HepG2 (cell line): ENCODE results near the gene SIM1. TPM values are rescaled to one million over a fixed set of nuclear protein-coding genes. Genes with fewer than 3 reads are reported as not detected.

ENCODE experiments used
- ATAC-seq: fragments of 200-7000 bp; cut with Tn5 transposase; 3 replicates; pipeline ENCODE4 v1.9.1; 2020; ENCODE audit warnings: mild to moderate bottlenecking, moderate library complexity
- BruUV-seq: library from RNA; stranded (reverse); fragments of 400-500 nt; replicated peaks from 2 replicates; lab custom pipeline; 2021; lab: Mats Ljungman, UMichigan
- CTCF ChIA-PET: fragments of 300-600 bp; formaldehyde crosslinking; extraction: SDS; loops from one replicate; lab custom pipeline; 2021; ENCODE audit warnings: low total read pairs, inconsistent platforms, low intra/inter-chr PET ratio; lab: Yijun Ruan, JAX
- POLR2A ChIA-PET: fragments of 350-600 bp; sonication (Branson Sonifier 250); formaldehyde crosslinking; loops from one replicate; lab custom pipeline; 2020; ENCODE audit warnings: antibody characterized with exemption, inconsistent platforms; lab: Yijun Ruan, JAX
- DNase-seq: peaks from one replicate; pipeline ENCODE4 v3.0.0-alpha.2; 2015; ENCODE audit warnings: low spot score
- FAIRE-seq: peaks from 3 replicates; lab custom pipeline; 2011; peaks lifted over from hg19 to GRCh38; lab: Jason Lieb, UNC
- H2AFZ ChIP-seq: one replicate; pipeline ENCODE4 v1.6.1; 2011; ENCODE audit warnings: low read length, inconsistent platforms
- H3K27ac ChIP-seq: fragments of 300-600 bp; 3 replicates; pipeline ENCODE4 v1.8.0; 2011; ENCODE audit warnings: mixed run types, mild to moderate bottlenecking, mixed read lengths, low read length, inconsistent platforms; ENCODE audit not compliant: insufficient read depth; ENCODE audit errors: extremely low read length
- H3K27me3 ChIP-seq, 2 experiments: fragments of 200-600 bp in 1 of 2; 2 replicates in 1 of 2; 3 replicates in 1 of 2; pipeline versions ENCODE4 v1.6.0 to v1.8.0; 2011; ENCODE audit warnings: low read length in 2 of 2, mild to moderate bottlenecking in 2 of 2, moderate library complexity in 2 of 2, inconsistent platforms in 1 of 2; ENCODE audit not compliant: insufficient read depth in 2 of 2, control insufficient read depth in 1 of 2
- H3K36me3 ChIP-seq, 2 experiments: fragments of 200-600 bp in 1 of 2; replicated peaks in 1 of 2; 2 replicates in 1 of 2; 3 replicates in 1 of 2; pipeline versions ENCODE4 v1.5.1 to v1.8.0; 2011; ENCODE audit warnings: low read length in 2 of 2, inconsistent platforms in 1 of 2; ENCODE audit not compliant: insufficient read depth in 2 of 2, control insufficient read depth in 1 of 2
- H3K4me1 ChIP-seq: 2 replicates; pipeline ENCODE4 v1.5.1; 2012; ENCODE audit warnings: low read length, inconsistent platforms; ENCODE audit not compliant: insufficient read depth
- H3K4me2 ChIP-seq: 2 replicates; pipeline ENCODE4 v1.6.0; 2011; ENCODE audit warnings: low read depth, low read length, inconsistent platforms
- H3K4me3 ChIP-seq, 3 experiments: fragments of 200-600 bp in 1 of 3; sonication (generic), shearing (Covaris generic) in 1 of 3; replicated peaks in 1 of 3; 2 replicates each; pipeline ENCODE4 v1.5.1; 2011 to 2016; ENCODE audit warnings: low read length in 3 of 3, inconsistent platforms in 2 of 3, low read depth in 2 of 3, mild to moderate bottlenecking in 2 of 3, control low read depth in 1 of 3, mixed read lengths in 1 of 3; ENCODE audit not compliant: insufficient read depth in 1 of 3
- H3K79me2 ChIP-seq: one replicate; pipeline ENCODE4 v1.6.1; 2011; ENCODE audit warnings: low read length, inconsistent platforms; ENCODE audit not compliant: insufficient read depth
- H3K9ac ChIP-seq: 2 replicates; pipeline ENCODE4 v1.6.0; 2011; ENCODE audit warnings: mild to moderate bottlenecking, low read depth, low read length, inconsistent platforms; ENCODE audit not compliant: insufficient read depth
- H3K9me3 ChIP-seq: 2 replicates; pipeline ENCODE4 v1.5.1; 2012; ENCODE audit warnings: mild to moderate bottlenecking, low read length
- H4K20me1 ChIP-seq: 2 replicates; pipeline ENCODE4 v1.6.0; 2011; ENCODE audit warnings: inconsistent platforms, mild to moderate bottlenecking, low read length, moderate library complexity; ENCODE audit not compliant: insufficient read depth
- ARHGAP35 ChIP-seq: sonication (generic); formaldehyde crosslinking; IDR thresholded peaks from 2 replicates; pipeline ENCODE4 v1.9.0; 2022; ENCODE audit warnings: mild to moderate bottlenecking, inconsistent platforms, moderate library complexity, missing genetic modification reagents, borderline replicate concordance
- ATAD3A ChIP-seq: sonication (generic); formaldehyde crosslinking; IDR thresholded peaks from 2 replicates; pipeline ENCODE4 v1.4.0; 2020; ENCODE audit warnings: missing genetic modification reagents
- BCL6 ChIP-seq: IDR thresholded peaks from 2 replicates; pipeline ENCODE4 v1.6.1; 2016; ENCODE audit warnings: missing genetic modification reagents, missing compliant biosample characterization
- FLYWCH1 ChIP-seq: sonication (generic); formaldehyde crosslinking; IDR thresholded peaks from 2 replicates; pipeline ENCODE4 v1.8.1; 2023; ENCODE audit warnings: mild to moderate bottlenecking, missing genetic modification reagents
- FOXM1 ChIP-seq: sonication (generic); formaldehyde crosslinking; IDR thresholded peaks from 2 replicates; pipeline ENCODE4 v1.5.0; 2020; ENCODE audit warnings: missing genetic modification reagents
- FUBP1 ChIP-seq: sonication (generic); formaldehyde crosslinking; IDR thresholded peaks from 2 replicates; pipeline ENCODE4 v1.5.1; 2020; ENCODE audit warnings: missing genetic modification reagents, mild to moderate bottlenecking, borderline replicate concordance
- KDM5A ChIP-seq: fragments of 200-600 bp; sonication (generic); IDR thresholded peaks from 2 replicates; pipeline ENCODE4 v1.7.0; 2018; ENCODE audit warnings: antibody characterized with exemption, mild to moderate bottlenecking, low read length, borderline replicate concordance
- MEIS2 ChIP-seq: sonication (generic); formaldehyde crosslinking; IDR thresholded peaks from 2 replicates; pipeline ENCODE4 v1.9.0; 2021; ENCODE audit warnings: mild to moderate bottlenecking, missing genetic modification reagents
- NFRKB ChIP-seq: fragments of 450-650 bp; IDR thresholded peaks from 2 replicates; pipeline ENCODE4 v1.6.1; 2017
- PHF5A ChIP-seq: IDR thresholded peaks from one replicate; pipeline ENCODE4 v1.6.1; 2018; ENCODE audit warnings: low read depth, missing genetic modification reagents; ENCODE audit not compliant: unreplicated experiment
- SRF ChIP-seq: IDR thresholded peaks from 2 replicates; pipeline ENCODE4 v1.6.1; 2011; ENCODE audit warnings: mild to moderate bottlenecking, low read depth, low read length, moderate library complexity
- ZFP36L2 ChIP-seq: sonication (generic); formaldehyde crosslinking; IDR thresholded peaks from 2 replicates; pipeline ENCODE4 v1.4.0; 2020; ENCODE audit warnings: missing genetic modification reagents
- ZNF264 ChIP-seq: sonication (generic); formaldehyde crosslinking; IDR thresholded peaks from 2 replicates; pipeline ENCODE4 v1.4.0; 2020; ENCODE audit warnings: missing genetic modification reagents
- ZNF34 ChIP-seq: sonication (generic); formaldehyde crosslinking; IDR thresholded peaks from 2 replicates; pipeline ENCODE4 v1.4.0; 2020; ENCODE audit warnings: mild to moderate bottlenecking, missing genetic modification reagents, borderline replicate concordance
- ZNF432 ChIP-seq: sonication (generic); formaldehyde crosslinking; IDR thresholded peaks from 2 replicates; pipeline ENCODE4 v1.5.0; 2020; ENCODE audit warnings: missing genetic modification reagents, mild to moderate bottlenecking, borderline replicate concordance
- ZNF574 ChIP-seq: sonication (generic); formaldehyde crosslinking; IDR thresholded peaks from 2 replicates; pipeline ENCODE4 v1.4.0; 2020; ENCODE audit warnings: missing genetic modification reagents
- ZNF619 ChIP-seq: sonication (generic); formaldehyde crosslinking; IDR thresholded peaks from 2 replicates; pipeline ENCODE4 v1.4.0; 2020; ENCODE audit warnings: mild to moderate bottlenecking, missing genetic modification reagents
- ZNF720 ChIP-seq: sonication (generic); formaldehyde crosslinking; IDR thresholded peaks from 2 replicates; pipeline ENCODE4 v1.4.0; 2020; ENCODE audit warnings: missing genetic modification reagents
- ZNF883 ChIP-seq: sonication (generic); formaldehyde crosslinking; IDR thresholded peaks from 2 replicates; pipeline ENCODE4 v1.5.1; 2020; ENCODE audit warnings: mild to moderate bottlenecking, missing genetic modification reagents; ENCODE audit errors: not compliant biosample characterization
- ZSCAN31 ChIP-seq: sonication (generic); formaldehyde crosslinking; IDR thresholded peaks from 2 replicates; pipeline ENCODE4 v1.5.0; 2020; ENCODE audit warnings: low read depth, mild to moderate bottlenecking, missing genetic modification reagents
- WGBS: methylation state at CpG from one replicate; pipeline ENCODE4 v1.1.6; 2017; ENCODE audit warnings: low lambda C conversion rate; 5-methylcytosine and 5-hydroxymethylcytosine counted together
- in situ Hi-C: cut with HindIII; loops from 2 replicates; pipeline ENCODE4 v1.10.0; 2017; ENCODE audit warnings: low pct_unique_long_range_greater_than_20kb; ENCODE audit not compliant: extremely low pct_ligation_motif_present
- intact Hi-C: fragments of 100-400 bp; cut with micrococcal nuclease; formaldehyde crosslinking; loops from one replicate; pipeline ENCODE4 v1.10.0; 2022; ENCODE audit not compliant: unreplicated experiment
- polyA plus RNA-seq, 8 experiments: library from polyadenylated mRNA; depleted of rRNA in 3 of 8; stranded (reverse) in 7 of 8; unstranded in 1 of 8; fragments of >200 nt; fragmentation: Illumina TruSeq in 4 of 8; extraction: Trizol in 4 of 8; gene quantifications; 2 replicates each; pipeline versions ENCODE4 v1.2.1 to v1.2.3, GENCODE V29; 2011 to 2016; ENCODE audit warnings: low read depth in 4 of 8, missing spikeins in 1 of 8, mixed read lengths in 1 of 8; ENCODE audit not compliant: insufficient read depth in 1 of 8
- total RNA-seq, 5 experiments: library from RNA; depleted of rRNA; stranded (reverse); fragments of >200 nt; fragmentation: Illumina TruSeq; extraction: Trizol; gene quantifications; 2 replicates each; pipeline ENCODE4 v1.2.3, GENCODE V29; 2016; ENCODE audit warnings: low read depth in 1 of 5

Gene SIM1
- total and polyA plus RNA-seq, 2 of the 13 experiments (the other 11 are each of a cell fraction or from before 2014, with no cell fraction given) = not detected

- TF ChIP-seq MEIS2 (CRISPR knock-in tag) (no peak), ZNF574 (no peak), KDM5A (no peak), FUBP1 (CRISPR knock-in tag) (no peak), ZNF34 (no peak)
Observed at GRCh38 chr6:100470422-100471120, 5.8 kb upstream of the SIM1 start (continued).

GRCh38 chr6:100469101-100469859 is 4.6 kb upstream of the SIM1 start:
- FAIRE-seq = no peak
- POLR2A ChIA-PET = no interaction called here
- no peak for ATAC-seq
- no peaks in the 10 kb centered on the region for H3K79me2 ChIP-seq
- H4K20me1 ChIP-seq = no peaks in the 10 kb centered on the region
- DNase-seq = no peak
- no peak overlapping the region for H3K4me3 ChIP-seq
- no peaks in the 10 kb centered on the region for H3K36me3 ChIP-seq
- intact Hi-C loops = no loop called here
- no peak overlapping the region for H3K4me2 ChIP-seq
- peaks cover 14% of the 10 kb centered on the region; the same call in 1 of the 2 replicates for H3K4me1 ChIP-seq
- peaks cover 6 to 31% of the 10 kb centered on the region in 2 experiments; a peak in 4 of 5 replicates for H3K27me3 ChIP-seq
- WGBS = 66% methylated on average over 30 of the region's 44 CpGs
- CTCF ChIA-PET = no interaction called here
- in situ Hi-C loops = no loop called here
- H2AFZ ChIP-seq = no peak overlapping the region
- BruUV-seq = no TSS peak
- no peak overlapping the region for H3K27ac ChIP-seq
- H3K9me3 ChIP-seq = no peaks in the 10 kb centered on the region
- H3K9ac ChIP-seq = no peak overlapping the region
- TF ChIP-seq ZNF619 (CRISPR knock-in tag) (no peak), ZFP36L2 (CRISPR knock-in tag) (no peak), NFRKB (no peak), FOXM1 (CRISPR knock-in tag) (no peak), BCL6 (CRISPR knock-in tag) (no peak), ZNF432 (CRISPR knock-in tag) (no peak), ARHGAP35 (CRISPR knock-in tag) (no peak), ZNF264 (CRISPR knock-in tag) (no peak), FLYWCH1 (CRISPR knock-in tag) (no peak), PHF5A (CRISPR knock-in tag) (no peak), ATAD3A (CRISPR knock-in tag) (no peak), SRF (no peak), ZNF883 (CRISPR knock-in tag) (no peak), ZSCAN31 (CRISPR knock-in tag) (no peak), ZNF720 (CRISPR knock-in tag) (no peak)
